Measurements from ENCODE around the gene RNF149. TPM values are rescaled to one million over a fixed set of nuclear protein-coding genes. Genes with fewer than 3 reads are reported as not detected.
A peak's percentile ranks its signal among the peaks of the same experiment; 100 is the strongest.

RNF149 gene
- total and polyA plus RNA-seq, 9 of the 15 experiments (the other 6 are each of a cell fraction or from before 2014, with no cell fraction given), result 9.0 to 31.5 (median 22.8) TPM

DNA sequence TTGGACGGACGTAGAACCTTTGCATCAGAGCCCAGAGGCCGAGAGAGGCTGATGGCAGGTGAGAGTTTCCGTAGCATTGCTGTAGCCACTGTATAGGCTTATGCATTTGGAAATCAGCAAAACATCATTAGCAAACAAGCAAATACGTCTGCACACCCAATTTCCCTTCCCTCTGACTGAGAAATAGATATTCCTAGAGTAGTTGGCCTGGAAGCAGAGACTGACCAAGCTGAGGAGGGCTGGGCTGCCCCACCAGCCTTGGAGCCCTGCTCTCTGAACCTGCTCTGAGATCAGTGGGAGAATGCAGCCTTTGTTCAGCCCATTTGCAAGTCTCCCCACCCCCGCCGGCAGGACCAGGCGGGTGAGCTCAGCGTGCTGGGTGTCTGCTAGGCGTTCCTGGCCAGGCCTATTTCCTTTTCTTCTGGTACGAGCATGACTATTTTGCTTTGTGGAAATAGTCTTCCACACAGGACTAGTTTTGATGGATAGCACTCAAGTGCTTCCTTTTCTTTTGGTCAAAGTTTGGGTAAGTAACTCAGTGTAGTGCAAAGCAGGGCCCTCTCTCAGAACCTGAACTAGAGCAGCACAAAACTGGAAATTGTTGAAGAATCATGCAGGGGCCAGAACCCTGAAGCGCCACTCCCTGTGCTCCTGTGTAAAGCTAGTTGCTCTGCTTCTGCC is 21.9 kb upstream of the RNF149 start:
- no peak overlapping the region for H3K4me3 ChIP-seq
- no peak overlapping the region for H2AFZ ChIP-seq (ENCODE audit: low read depth, low read length)
- no peaks in the 10 kb centered on the region; a peak in 1 of 5 replicates for H3K4me1 ChIP-seq (replicated peaks in 1 of 2; ENCODE audit: control insufficient read depth in 2 of 2, insufficient read depth in 2 of 2, low read length in 2 of 2)
- no peaks in the 10 kb centered on the region for H3K36me3 ChIP-seq (ENCODE audit: control insufficient read depth, insufficient read depth, low read length)
- no peak overlapping the region for H3K27ac ChIP-seq (ENCODE audit: extremely low read depth, low read depth, low read length)
- WGBS (ENCODE audit: insufficient coverage, low coverage, missing lambda C conversion rate), result 5% methylated on average over 10 of the region's 12 CpGs
- peak; percentile 57; the same call in 2 of the 3 replicates for ATAC-seq
- TF ChIP-seq, protein P1, sequence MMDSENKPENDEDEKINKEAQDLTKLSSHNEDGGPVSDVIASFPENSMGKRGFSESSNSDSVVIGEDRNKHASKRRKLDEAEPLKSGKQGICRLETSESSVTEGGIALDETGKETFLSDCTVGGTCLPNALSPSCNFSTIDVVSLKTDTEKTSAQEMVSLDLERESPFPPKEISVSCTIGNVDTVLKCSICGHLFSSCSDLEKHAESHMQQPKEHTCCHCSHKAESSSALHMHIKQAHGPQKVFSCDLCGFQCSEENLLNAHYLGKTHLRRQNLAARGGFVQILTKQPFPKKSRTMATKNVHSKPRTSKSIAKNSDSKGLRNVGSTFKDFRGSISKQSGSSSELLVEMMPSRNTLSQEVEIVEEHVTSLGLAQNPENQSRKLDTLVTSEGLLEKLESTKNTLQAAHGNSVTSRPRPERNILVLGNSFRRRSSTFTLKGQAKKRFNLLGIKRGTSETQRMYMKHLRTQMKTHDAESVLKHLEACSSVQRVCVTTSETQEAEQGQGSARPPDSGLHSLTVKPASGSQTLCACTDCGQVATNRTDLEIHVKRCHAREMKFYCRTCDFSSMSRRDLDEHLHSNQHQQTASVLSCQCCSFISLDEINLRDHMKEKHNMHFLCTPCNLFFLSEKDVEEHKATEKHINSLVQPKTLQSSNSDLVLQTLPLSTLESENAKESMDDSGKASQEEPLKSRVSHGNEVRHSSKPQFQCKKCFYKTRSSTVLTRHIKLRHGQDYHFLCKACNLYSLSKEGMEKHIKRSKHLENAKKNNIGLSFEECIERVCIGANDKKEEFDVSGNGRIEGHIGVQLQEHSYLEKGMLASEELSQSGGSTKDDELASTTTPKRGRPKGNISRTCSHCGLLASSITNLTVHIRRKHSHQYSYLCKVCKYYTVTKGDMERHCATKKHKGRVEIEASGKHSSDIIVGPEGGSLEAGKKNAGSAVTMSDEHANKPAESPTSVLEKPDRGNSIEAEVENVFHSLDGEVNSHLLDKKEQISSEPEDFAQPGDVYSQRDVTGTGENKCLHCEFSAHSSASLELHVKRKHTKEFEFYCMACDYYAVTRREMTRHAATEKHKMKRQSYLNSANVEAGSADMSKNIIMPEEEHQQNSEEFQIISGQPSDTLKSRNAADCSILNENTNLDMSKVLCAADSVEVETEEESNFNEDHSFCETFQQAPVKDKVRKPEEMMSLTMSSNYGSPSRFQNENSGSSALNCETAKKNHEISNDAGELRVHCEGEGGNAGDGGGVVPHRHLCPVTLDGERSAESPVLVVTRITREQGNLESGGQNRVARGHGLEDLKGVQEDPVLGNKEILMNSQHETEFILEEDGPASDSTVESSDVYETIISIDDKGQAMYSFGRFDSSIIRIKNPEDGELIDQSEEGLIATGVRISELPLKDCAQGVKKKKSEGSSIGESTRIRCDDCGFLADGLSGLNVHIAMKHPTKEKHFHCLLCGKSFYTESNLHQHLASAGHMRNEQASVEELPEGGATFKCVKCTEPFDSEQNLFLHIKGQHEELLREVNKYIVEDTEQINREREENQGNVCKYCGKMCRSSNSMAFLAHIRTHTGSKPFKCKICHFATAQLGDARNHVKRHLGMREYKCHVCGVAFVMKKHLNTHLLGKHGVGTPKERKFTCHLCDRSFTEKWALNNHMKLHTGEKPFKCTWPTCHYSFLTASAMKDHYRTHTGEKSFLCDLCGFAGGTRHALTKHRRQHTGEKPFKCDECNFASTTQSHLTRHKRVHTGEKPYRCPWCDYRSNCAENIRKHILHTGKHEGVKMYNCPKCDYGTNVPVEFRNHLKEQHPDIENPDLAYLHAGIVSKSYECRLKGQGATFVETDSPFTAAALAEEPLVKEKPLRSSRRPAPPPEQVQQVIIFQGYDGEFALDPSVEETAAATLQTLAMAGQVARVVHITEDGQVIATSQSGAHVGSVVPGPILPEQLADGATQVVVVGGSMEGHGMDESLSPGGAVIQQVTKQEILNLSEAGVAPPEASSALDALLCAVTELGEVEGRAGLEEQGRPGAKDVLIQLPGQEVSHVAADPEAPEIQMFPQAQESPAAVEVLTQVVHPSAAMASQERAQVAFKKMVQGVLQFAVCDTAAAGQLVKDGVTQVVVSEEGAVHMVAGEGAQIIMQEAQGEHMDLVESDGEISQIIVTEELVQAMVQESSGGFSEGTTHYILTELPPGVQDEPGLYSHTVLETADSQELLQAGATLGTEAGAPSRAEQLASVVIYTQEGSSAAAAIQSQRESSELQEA (IDR thresholded peaks at IDR 0.05; ENCODE audit: low read depth), result no peak
- TF ChIP-seq ZNF324 (CRISPR knock-in tag; IDR thresholded peaks at IDR 0.05), result no peak
- TF ChIP-seq MEIS2 (IDR thresholded peaks at IDR 0.05; ENCODE audit: partially characterized antibody), result no peak
- TF ChIP-seq ETS2 (tag; IDR thresholded peaks at IDR 0.05; ENCODE audit: borderline replicate concordance, poor library complexity, severe bottlenecking), result no peak
- no peak for TF ChIP-seq ZC3H8 (IDR thresholded peaks at IDR 0.05)
- FAIRE-seq, result no peak
- ChIA-PET POLR2A (interaction anchor here (0.6 kb wide), 1 partner anchor 509 kb away, joined by 3 read pairs; no protein-coding TSS in a partner anchor), CTCF (ENCODE audit: low intra/inter-chr PET ratio) (no interaction called here)
- H3K4me2 ChIP-seq (ENCODE audit: insufficient read depth, low read length), result no peak overlapping the region
- no peaks in the 10 kb centered on the region for H4K20me1 ChIP-seq (replicated peaks; ENCODE audit: control insufficient read depth, insufficient read depth, low read length)
- no peak for DNase-seq (ENCODE audit: extremely low read depth in 1 of 4, low spot score in 3 of 4)
- H3K79me2 ChIP-seq (ENCODE audit: control insufficient read depth, insufficient read depth, low read length), result no peaks in the 10 kb centered on the region
- BruUV-seq (replicated peaks), result no TSS peak
- H3K9me1 ChIP-seq (ENCODE audit: control insufficient read depth, insufficient read depth, low read length), result no peaks in the 10 kb centered on the region
- no peak overlapping the region for H3K9ac ChIP-seq (ENCODE audit: insufficient read depth in 1 of 2, low read depth in 2 of 2, low read length in 2 of 2)
- H3K9me3 ChIP-seq (replicated peaks; ENCODE audit: control insufficient read depth, insufficient read depth, low read depth, low read length), result peaks cover 3% of the 10 kb centered on the region; the same call in 1 of the 2 replicates
- in situ Hi-C loops (cut with MboI), result loop anchor here (10.0 kb wide), 1 partner anchor 296 kb away; no protein-coding TSS in a partner anchor
- intact Hi-C loops (cut with micrococcal nuclease), result no loop called here
- H3K27me3 ChIP-seq (ENCODE audit: control insufficient read depth in 2 of 2, insufficient read depth in 2 of 2, low read length in 2 of 2), result peaks cover 11 to 35% of the 10 kb centered on the region in 2 experiments
